Measurements from ENCODE around the gene ARHGEF11.

DNA sequence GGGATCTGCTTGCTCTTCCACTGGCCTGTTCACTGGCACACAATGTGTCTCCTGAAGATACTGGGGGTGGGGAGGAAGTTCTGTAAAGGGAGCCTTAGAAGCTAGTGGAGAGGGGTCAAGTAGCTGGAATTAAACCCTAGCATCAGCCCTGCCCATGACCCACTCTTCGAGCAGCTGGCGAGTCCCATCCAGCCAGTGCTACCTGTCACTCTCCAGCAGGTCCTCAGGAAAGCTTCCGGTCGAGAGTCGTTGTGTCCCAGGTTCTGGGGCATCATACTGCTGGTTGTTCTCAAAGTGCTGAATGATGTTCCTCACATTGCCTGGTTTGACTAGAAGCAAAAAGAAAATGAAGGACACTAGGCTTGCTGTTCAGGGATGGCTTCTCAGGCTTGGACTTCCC is 94.2 kb downstream of the ARHGEF11 start:
- TF ChIP-seq SUZ12 (IDR thresholded peaks at IDR 0.05) = no peak
- TF ChIP-seq TARDBP (IDR thresholded peaks at IDR 0.05) = no peak
- TF ChIP-seq ARNT (IDR thresholded peaks at IDR 0.05) = no peak
- no peak for TF ChIP-seq SP1 (IDR thresholded peaks at IDR 0.05)
- no peak for TF ChIP-seq FOXK2 (IDR thresholded peaks at IDR 0.05)
